NCI-H2081 (cell line): Measurements from ENCODE around the gene STK11IP.

ENCODE experiments used
- DNase-seq, 2 experiments: peaks; one replicate each; lab custom pipeline; 2025; lab: John Stamatoyannopoulos, UW

STK11IP gene

DNA sequence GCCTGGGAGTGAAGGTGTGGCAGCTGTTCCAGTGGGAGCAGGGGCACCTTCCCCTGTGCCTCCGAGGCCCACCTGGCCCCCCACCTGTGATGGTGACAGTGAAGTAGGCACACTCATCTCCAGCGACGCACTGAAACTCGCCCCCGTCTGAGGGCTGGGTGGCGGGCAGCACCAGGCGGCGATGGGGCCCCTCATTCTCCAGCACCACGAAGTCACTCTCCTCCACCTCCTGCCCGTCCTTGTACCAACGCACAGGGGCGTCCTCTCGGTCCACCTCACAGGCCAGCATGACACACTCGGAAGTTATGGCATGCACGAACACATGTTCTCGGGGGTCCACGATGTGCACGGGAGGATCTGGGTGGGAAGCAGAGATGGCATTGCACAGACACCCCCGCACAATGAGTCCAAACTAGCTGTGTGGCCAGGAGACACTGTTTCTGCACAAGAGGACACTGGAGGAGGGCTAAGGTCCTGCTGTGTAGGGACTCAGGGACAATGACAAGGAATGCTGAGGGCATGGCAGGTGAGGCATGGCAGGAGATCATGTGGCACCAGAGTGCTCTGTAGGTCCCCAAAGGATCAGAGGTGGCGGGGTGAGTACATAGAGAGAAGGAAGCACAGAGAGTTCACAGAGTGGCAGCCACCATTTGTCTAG lies 34.3 kb upstream of the STK11IP start:
- no peak for DNase-seq

- DNase-seq: no peak
Observed at GRCh38 chr2:219565130-219566080, 32.3 kb upstream of the STK11IP start.

DNA sequence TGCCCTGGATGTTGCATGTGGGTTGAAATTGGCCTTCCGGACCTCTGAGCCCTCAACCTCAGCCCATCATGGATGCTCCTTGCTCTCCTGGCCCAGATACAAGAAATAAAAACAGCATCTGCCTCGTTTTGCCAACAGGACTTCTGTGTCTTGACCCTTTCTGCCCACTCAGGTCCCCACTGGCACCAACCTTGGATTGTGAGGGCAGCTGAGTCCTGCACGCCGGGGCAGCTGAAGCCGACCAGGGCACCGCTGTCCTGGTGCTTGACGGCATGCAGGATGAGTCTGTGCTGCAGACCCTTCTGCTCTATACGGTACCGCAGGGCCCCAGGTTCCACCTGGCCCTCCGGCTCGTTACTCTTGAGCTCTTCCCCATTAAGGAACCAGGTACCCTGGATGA lies 31.0 kb upstream of the STK11IP start:
- DNase-seq: no peak

- DNase-seq: no peak
Observed at GRCh38 chr2:219567131-219567530, 30.5 kb upstream of the STK11IP start.

- DNase-seq: no peak
Observed at GRCh38 chr2:219567791-219568361, 29.8 kb upstream of the STK11IP start.

- no peak for DNase-seq
Observed at GRCh38 chr2:219569041-219569440, 28.6 kb upstream of the STK11IP start.

DNA sequence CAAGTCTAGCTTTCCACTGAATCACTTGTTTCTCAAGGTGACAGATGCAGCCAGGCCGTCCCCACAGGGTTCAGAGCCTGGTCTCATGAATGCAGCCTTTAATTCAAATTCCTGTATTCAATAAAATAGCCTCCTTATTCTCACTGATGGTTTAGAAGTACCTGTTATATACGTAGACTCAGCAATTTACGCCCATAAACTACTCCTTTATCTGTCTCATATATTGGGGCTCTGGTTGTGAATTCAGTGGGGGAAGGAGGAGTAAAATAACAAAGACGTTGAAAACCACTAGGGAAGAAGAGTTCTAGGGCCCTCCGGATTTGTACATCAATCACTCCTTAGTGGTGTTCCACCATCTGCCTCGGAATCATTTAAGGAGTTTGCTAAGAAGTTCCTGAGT lies 28.0 kb upstream of the STK11IP start:
- DNase-seq: no peak

GRCh38 chr2:219570194-219570923 lies 27.3 kb upstream of the STK11IP start:
- peak; percentile 17 to 60 for DNase-seq

DNA sequence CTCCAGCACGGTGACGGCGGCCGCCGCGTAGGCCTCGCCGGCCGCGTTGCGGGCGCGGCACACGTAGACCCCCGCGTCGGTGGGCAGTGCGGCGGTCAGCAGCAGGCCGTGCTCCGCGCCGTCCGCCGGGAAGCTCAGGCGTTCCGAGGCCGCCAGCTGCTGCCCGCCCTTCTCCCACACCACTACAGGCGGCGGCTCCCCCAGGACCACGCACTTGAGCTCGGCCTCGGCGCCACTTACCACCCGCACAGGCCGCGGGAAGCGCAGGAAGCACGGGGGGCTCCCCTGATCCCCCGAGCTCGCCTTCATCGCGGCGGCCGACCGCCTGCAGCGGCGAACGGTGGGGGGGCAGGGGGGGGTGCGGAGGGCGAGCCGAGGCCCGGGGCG lies 26.7 kb upstream of the STK11IP start:
- DNase-seq: no peak

- DNase-seq: peak; percentile 84
Observed at GRCh38 chr2:219571311-219572236, 26.1 kb upstream of the STK11IP start, which contains the start of gene OBSL1. Gene OBSL1 (minus strand): TSS chr2:219571539. CDS start chr2:219571232, 307 bp downstream.

- DNase-seq: no peak
Observed at GRCh38 chr2:219572237-219573001, 25.2 kb upstream of the STK11IP start, which contains the start of gene INHA. Gene INHA (plus strand): TSS chr2:219572310. CDS start chr2:219572375, 65 bp downstream.

DNA sequence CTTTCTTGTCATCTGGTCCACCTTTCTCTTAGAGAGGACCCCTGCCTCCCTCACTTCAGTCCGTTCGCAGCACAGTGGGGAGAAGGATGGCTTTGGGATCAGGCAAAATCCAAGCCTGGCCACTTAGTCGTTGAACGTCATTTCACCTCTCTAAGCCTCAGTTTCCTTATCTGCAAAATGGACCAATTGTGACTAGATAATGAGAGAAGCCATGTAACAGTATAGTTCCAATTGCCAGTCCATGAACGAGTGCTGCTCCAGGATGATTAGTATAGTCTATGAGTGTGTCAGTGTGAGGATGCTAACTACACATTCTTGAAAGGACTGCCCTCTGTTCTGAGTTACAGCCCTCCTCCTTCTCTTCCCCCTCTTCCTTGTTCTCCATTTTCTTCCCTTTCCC lies 24.5 kb upstream of the STK11IP start:
- DNase-seq: no peak

GRCh38 chr2:219574484-219575311 lies 23.0 kb upstream of the STK11IP start:
- no peak for DNase-seq

DNA sequence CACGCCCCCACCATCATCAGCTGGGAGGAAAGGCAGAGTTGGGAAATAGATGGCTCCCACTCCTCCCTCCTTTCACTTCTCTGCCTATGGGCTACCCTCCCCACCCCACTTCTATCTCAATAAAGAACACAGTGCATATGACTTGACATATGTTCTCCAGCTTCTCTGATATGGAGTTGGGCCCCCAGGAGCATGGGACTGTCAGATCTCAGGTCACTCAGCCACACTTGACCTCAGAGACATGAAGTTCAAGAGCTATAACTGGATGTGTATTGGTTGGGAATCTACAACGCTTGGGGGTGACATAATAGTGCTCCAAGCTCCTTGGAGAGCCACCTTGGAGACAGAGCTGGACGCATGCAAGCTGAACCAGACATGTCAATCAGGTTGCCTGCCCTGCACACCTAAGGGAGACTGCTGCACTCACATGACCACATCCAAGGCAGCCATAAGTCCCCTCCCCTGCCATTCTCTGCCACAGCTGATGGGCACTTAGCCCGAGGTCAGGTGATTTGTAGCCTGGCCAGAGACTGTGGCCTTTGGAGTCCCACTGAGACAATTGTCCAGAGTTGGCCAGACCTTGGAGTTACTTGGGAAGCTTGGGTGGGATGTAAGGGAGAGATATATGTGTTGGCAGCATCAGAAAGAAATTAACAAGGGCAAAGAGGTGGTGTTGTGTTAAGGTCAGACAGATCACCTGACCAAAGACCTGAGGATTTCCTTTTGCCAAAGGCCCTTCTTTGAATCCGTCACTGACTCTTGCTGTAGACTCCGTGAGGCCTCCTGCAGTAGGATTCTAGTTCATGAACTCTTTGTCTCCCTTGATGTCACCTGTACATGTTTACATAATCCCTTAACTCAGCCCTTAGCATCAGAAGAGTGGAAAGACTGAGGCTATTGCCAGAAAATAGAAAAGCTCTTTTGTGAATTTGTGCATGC lies 21.8 kb upstream of the STK11IP start:
- no peak for DNase-seq

DNA sequence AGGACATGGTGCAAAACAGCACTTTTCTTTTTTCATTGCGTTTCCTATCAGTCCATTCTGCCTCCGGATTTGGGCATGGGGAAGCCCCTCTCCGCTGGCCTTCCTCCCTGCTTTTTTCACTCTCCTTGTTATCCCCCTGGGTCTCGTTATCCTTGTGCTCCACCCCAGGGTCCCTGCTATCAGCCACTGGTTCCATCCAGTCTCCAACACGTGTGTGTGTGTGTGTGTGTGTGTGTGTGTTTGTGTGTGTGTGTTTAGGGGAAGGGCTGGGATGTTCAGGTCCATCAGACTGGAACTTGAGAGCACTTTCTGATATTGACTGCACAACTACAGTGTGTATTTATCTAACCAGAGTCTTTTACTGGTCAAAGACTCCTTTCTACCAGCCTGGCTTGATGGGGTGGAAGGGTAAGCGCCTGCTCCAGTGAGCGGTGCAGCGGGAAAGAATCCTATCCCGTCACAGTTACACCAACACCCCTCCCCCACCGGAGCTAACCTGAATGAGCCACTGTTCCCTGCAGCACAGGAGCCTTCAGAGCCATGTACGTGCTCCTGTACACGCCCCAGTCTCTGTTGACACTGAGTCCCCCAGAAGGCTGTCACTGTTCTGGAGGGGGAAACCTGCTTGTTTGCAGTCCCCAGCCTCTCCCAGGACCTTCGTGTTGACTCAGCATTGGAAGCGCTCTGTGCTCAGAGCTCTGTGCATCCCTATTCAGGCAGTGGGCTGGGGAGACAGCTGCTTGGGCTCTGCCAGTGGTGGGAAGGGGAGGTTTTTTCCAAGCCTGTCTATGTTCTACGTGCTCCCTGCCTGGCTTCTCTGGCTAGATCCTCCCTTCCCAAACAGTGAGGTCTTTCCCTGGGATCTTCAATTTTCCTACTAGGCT lies 20.9 kb upstream of the STK11IP start:
- DNase-seq: no peak

DNA sequence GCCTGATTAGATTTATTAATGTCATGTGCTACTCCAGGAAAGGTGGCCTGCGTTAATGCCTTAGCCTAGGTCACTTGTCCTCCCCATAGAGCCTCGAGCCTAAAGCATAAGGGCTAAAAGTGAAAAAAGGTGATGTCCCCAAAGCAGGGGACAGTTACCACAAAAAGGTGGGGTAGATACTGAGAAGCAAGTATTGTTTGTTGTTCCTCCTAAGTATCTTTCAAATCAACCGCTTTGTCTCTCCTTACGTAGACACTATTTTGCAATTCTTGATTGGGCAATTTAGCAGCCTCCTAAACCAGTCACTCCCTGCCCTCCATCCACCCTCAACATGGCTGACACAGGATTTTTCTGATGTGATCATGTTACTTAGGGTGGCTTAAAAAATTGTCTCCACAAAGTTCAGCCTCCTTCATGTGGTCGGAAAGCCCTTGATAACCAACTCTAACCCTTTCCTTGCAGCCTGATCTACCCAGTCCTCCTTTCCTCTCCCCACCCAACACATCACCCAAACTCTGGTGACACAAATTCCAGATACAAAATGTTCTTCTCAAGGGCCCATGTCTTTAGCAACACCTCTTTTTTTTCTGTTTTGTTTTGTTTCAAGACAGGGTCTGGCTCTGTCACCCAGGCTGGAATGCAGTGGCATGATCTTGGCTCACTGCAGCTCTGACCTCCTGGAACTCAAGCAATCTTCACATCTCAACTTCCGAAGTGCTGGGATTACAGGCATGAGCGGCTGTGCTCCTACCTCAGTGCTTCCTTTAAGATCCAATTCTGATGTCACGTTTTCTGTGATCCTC lies 18.6 kb upstream of the STK11IP start:
- DNase-seq: no peak
